HepG2 (cell line): ENCODE measurements around the gene NUB1. TPM values are rescaled to one million over a fixed set of nuclear protein-coding genes. Genes with fewer than 3 reads are reported as not detected.

Source experiments
- ATAC-seq: fragments of 200-7000 bp; cut with Tn5 transposase; 3 replicates; pipeline ENCODE4 v1.9.1; 2020; ENCODE audit warnings: mild to moderate bottlenecking, moderate library complexity
- BruUV-seq: library from RNA; stranded (reverse); fragments of 400-500 nt; replicated peaks from 2 replicates; lab custom pipeline; 2021; lab: Mats Ljungman, UMichigan
- CTCF ChIA-PET: fragments of 300-600 bp; formaldehyde crosslinking; extraction: SDS; loops from one replicate; lab custom pipeline; 2021; ENCODE audit warnings: low total read pairs, inconsistent platforms, low intra/inter-chr PET ratio; lab: Yijun Ruan, JAX
- POLR2A ChIA-PET: fragments of 350-600 bp; sonication (Branson Sonifier 250); formaldehyde crosslinking; loops from one replicate; lab custom pipeline; 2020; ENCODE audit warnings: antibody characterized with exemption, inconsistent platforms; lab: Yijun Ruan, JAX
- DNase-seq: peaks from one replicate; pipeline ENCODE4 v3.0.0-alpha.2; 2015; ENCODE audit warnings: low spot score
- FAIRE-seq: peaks from 3 replicates; lab custom pipeline; 2011; peaks lifted over from hg19 to GRCh38; lab: Jason Lieb, UNC
- H2AFZ ChIP-seq: one replicate; pipeline ENCODE4 v1.6.1; 2011; ENCODE audit warnings: low read length, inconsistent platforms
- H3K27ac ChIP-seq: fragments of 300-600 bp; 3 replicates; pipeline ENCODE4 v1.8.0; 2011; ENCODE audit warnings: mixed run types, mild to moderate bottlenecking, mixed read lengths, low read length, inconsistent platforms; ENCODE audit not compliant: insufficient read depth; ENCODE audit errors: extremely low read length
- H3K27me3 ChIP-seq, 2 experiments: fragments of 200-600 bp in 1 of 2; 2 replicates in 1 of 2; 3 replicates in 1 of 2; pipeline versions ENCODE4 v1.6.0 to v1.8.0; 2011; ENCODE audit warnings: low read length in 2 of 2, mild to moderate bottlenecking in 2 of 2, moderate library complexity in 2 of 2, inconsistent platforms in 1 of 2; ENCODE audit not compliant: insufficient read depth in 2 of 2, control insufficient read depth in 1 of 2
- H3K36me3 ChIP-seq, 2 experiments: fragments of 200-600 bp in 1 of 2; replicated peaks in 1 of 2; 2 replicates in 1 of 2; 3 replicates in 1 of 2; pipeline versions ENCODE4 v1.5.1 to v1.8.0; 2011; ENCODE audit warnings: low read length in 2 of 2, inconsistent platforms in 1 of 2; ENCODE audit not compliant: insufficient read depth in 2 of 2, control insufficient read depth in 1 of 2
- H3K4me1 ChIP-seq: 2 replicates; pipeline ENCODE4 v1.5.1; 2012; ENCODE audit warnings: low read length, inconsistent platforms; ENCODE audit not compliant: insufficient read depth
- H3K4me2 ChIP-seq: 2 replicates; pipeline ENCODE4 v1.6.0; 2011; ENCODE audit warnings: low read depth, low read length, inconsistent platforms
- H3K4me3 ChIP-seq, 3 experiments: fragments of 200-600 bp in 1 of 3; sonication (generic), shearing (Covaris generic) in 1 of 3; replicated peaks in 1 of 3; 2 replicates each; pipeline ENCODE4 v1.5.1; 2011 to 2016; ENCODE audit warnings: low read length in 3 of 3, inconsistent platforms in 2 of 3, low read depth in 2 of 3, mild to moderate bottlenecking in 2 of 3, control low read depth in 1 of 3, mixed read lengths in 1 of 3; ENCODE audit not compliant: insufficient read depth in 1 of 3
- H3K79me2 ChIP-seq: one replicate; pipeline ENCODE4 v1.6.1; 2011; ENCODE audit warnings: low read length, inconsistent platforms; ENCODE audit not compliant: insufficient read depth
- H3K9ac ChIP-seq: 2 replicates; pipeline ENCODE4 v1.6.0; 2011; ENCODE audit warnings: mild to moderate bottlenecking, low read depth, low read length, inconsistent platforms; ENCODE audit not compliant: insufficient read depth
- H3K9me3 ChIP-seq: 2 replicates; pipeline ENCODE4 v1.5.1; 2012; ENCODE audit warnings: mild to moderate bottlenecking, low read length
- H4K20me1 ChIP-seq: 2 replicates; pipeline ENCODE4 v1.6.0; 2011; ENCODE audit warnings: inconsistent platforms, mild to moderate bottlenecking, low read length, moderate library complexity; ENCODE audit not compliant: insufficient read depth
- HHEX ChIP-seq: IDR thresholded peaks from 2 replicates; pipeline ENCODE4 v1.6.1; 2016; ENCODE audit warnings: control low read depth
- NRL ChIP-seq: sonication (generic); formaldehyde crosslinking; IDR thresholded peaks from 2 replicates; pipeline ENCODE4 v1.5.0; 2020; ENCODE audit warnings: missing genetic modification reagents, mild to moderate bottlenecking, moderate library complexity, borderline replicate concordance
- SRSF9 ChIP-seq: fragments of 200-400 bp; formaldehyde crosslinking; IDR thresholded peaks from 2 replicates; pipeline ENCODE4 v1.6.1; 2018; ENCODE audit warnings: borderline replicate concordance, mild to moderate bottlenecking, low read depth, low read length; ENCODE audit not compliant: insufficient read depth, poor library complexity, severe bottlenecking
- SRY ChIP-seq: sonication (generic); formaldehyde crosslinking; IDR thresholded peaks from 2 replicates; pipeline ENCODE4 v1.8.0; 2022; ENCODE audit warnings: mild to moderate bottlenecking, missing genetic modification reagents
- TEAD2 ChIP-seq: sonication (generic); formaldehyde crosslinking; IDR thresholded peaks from 2 replicates; pipeline ENCODE4 v1.9.0; 2021; ENCODE audit warnings: missing genetic modification reagents
- XBP1 ChIP-seq: sonication (generic); formaldehyde crosslinking; IDR thresholded peaks from 2 replicates; pipeline ENCODE4 v1.5.0; 2020; ENCODE audit warnings: missing genetic modification reagents
- ZFY ChIP-seq: sonication (generic); formaldehyde crosslinking; IDR thresholded peaks from 2 replicates; pipeline ENCODE4 v1.4.0; 2020; ENCODE audit warnings: missing genetic modification reagents
- ZNF7 ChIP-seq: IDR thresholded peaks from 2 replicates; pipeline ENCODE4 v1.6.1; 2016; ENCODE audit warnings: missing biosample characterization, missing genetic modification reagents
- ZNF749 ChIP-seq: sonication (generic); formaldehyde crosslinking; IDR thresholded peaks from 2 replicates; pipeline ENCODE4 v1.8.0; 2022; ENCODE audit warnings: mild to moderate bottlenecking, missing genetic modification reagents, moderate library complexity, borderline replicate concordance
- ZNF768 ChIP-seq: sonication (generic); formaldehyde crosslinking; IDR thresholded peaks from 2 replicates; pipeline ENCODE4 v1.4.0; 2020; ENCODE audit warnings: missing genetic modification reagents
- ZNF790 ChIP-seq: sonication (generic); formaldehyde crosslinking; IDR thresholded peaks from 2 replicates; pipeline ENCODE4 v1.8.0; 2022; ENCODE audit warnings: missing genetic modification reagents, mild to moderate bottlenecking, borderline replicate concordance
- WGBS: methylation state at CpG from one replicate; pipeline ENCODE4 v1.1.6; 2017; ENCODE audit warnings: low lambda C conversion rate; 5-methylcytosine and 5-hydroxymethylcytosine counted together
- in situ Hi-C: cut with HindIII; loops from 2 replicates; pipeline ENCODE4 v1.10.0; 2017; ENCODE audit warnings: low pct_unique_long_range_greater_than_20kb; ENCODE audit not compliant: extremely low pct_ligation_motif_present
- intact Hi-C: fragments of 100-400 bp; cut with micrococcal nuclease; formaldehyde crosslinking; loops from one replicate; pipeline ENCODE4 v1.10.0; 2022; ENCODE audit not compliant: unreplicated experiment
- polyA plus RNA-seq, 8 experiments: library from polyadenylated mRNA; depleted of rRNA in 3 of 8; stranded (reverse) in 7 of 8; unstranded in 1 of 8; fragments of >200 nt; fragmentation: Illumina TruSeq in 4 of 8; extraction: Trizol in 4 of 8; gene quantifications; 2 replicates each; pipeline versions ENCODE4 v1.2.1 to v1.2.3, GENCODE V29; 2011 to 2016; ENCODE audit warnings: low read depth in 4 of 8, missing spikeins in 1 of 8, mixed read lengths in 1 of 8; ENCODE audit not compliant: insufficient read depth in 1 of 8
- total RNA-seq, 5 experiments: library from RNA; depleted of rRNA; stranded (reverse); fragments of >200 nt; fragmentation: Illumina TruSeq; extraction: Trizol; gene quantifications; 2 replicates each; pipeline ENCODE4 v1.2.3, GENCODE V29; 2016; ENCODE audit warnings: low read depth in 1 of 5

The NUB1 gene
- total and polyA plus RNA-seq, 2 of the 13 experiments (the other 11 are each of a cell fraction or from before 2014, with no cell fraction given), result 27.1 to 37.0 TPM

GRCh38 chr7:151423936-151424335 is 82.3 kb downstream of the NUB1 start:
- Histone ChIP-seq H3K27ac (no peak overlapping the region), H3K9me3 (no peaks in the 10 kb centered on the region; the same call in 1 of the 2 replicates), H2AFZ (no peak overlapping the region), H3K4me2 (no peak overlapping the region), H3K79me2 (no peaks in the 10 kb centered on the region), H3K9ac (no peak overlapping the region), H4K20me1 (peaks cover 2% of the 10 kb centered on the region; the same call in 1 of the 2 replicates), H3K27me3 (peaks cover 7 to 32% of the 10 kb centered on the region in 2 experiments), H3K4me1 (no peaks in the 10 kb centered on the region), H3K36me3 (no peaks in the 10 kb centered on the region), H3K4me3 (no peak overlapping the region)
- no peak for FAIRE-seq
- DNase-seq, result no peak
- ChIA-PET CTCF (no interaction called here), POLR2A (no interaction called here)
- no TSS peak for BruUV-seq
- WGBS, result 67% methylated on average over 5 of the region's 5 CpGs
- intact Hi-C loops, result no loop called here
- ATAC-seq, result no peak
- in situ Hi-C loops, result no loop called here
- no peak for TF ChIP-seq HHEX (CRISPR knock-in tag)
- TF ChIP-seq ZNF768 (CRISPR knock-in tag), result no peak
- no peak for TF ChIP-seq XBP1 (CRISPR knock-in tag)

- Histone ChIP-seq H3K4me3 (no peak overlapping the region), H4K20me1 (peaks cover 2% of the 10 kb centered on the region; the same call in 1 of the 2 replicates), H3K9me3 (no peaks in the 10 kb centered on the region; the same call in 1 of the 2 replicates), H2AFZ (no peak overlapping the region), H3K79me2 (no peaks in the 10 kb centered on the region), H3K4me2 (no peak overlapping the region), H3K36me3 (no peaks in the 10 kb centered on the region), H3K4me1 (no peaks in the 10 kb centered on the region), H3K27ac (no peak overlapping the region), H3K9ac (no peak overlapping the region), H3K27me3 (peaks cover 7 to 35% of the 10 kb centered on the region in 2 experiments)
- no peak for FAIRE-seq
- TF ChIP-seq ZNF768 (CRISPR knock-in tag) (no peak), ZNF790 (no peak), TEAD2 (no peak), SRSF9 (no peak), ZNF749 (CRISPR knock-in tag) (no peak), SRY (no peak), ZNF7 (no peak), ZFY (CRISPR knock-in tag) (no peak), NRL (CRISPR knock-in tag) (no peak)
- intact Hi-C loops, result no loop called here
- no TSS peak for BruUV-seq
- POLR2A ChIA-PET, result no interaction called here
- in situ Hi-C loops, result no loop called here
- CTCF ChIA-PET, result no interaction called here
- WGBS, result 9% methylated on average over 5 of the region's 5 CpGs
- no peak for ATAC-seq
- DNase-seq, result no peak
Observed at GRCh38 chr7:151424799-151425198, 83.2 kb downstream of the NUB1 start.
